Stimulated activated CD8-positive, alpha-beta memory T cell treated with anti-CD3 and anti-CD28 coated beads, Interleukin-15, amount 100 ng/mL, for 1 hour (primary cell): ENCODE results near the gene CLDN10.
"Not testable (repeated sequence)": the region's sequence is repeated elsewhere in the genome, so short reads cannot be mapped to it uniquely, and the experiment has no call there.

Experiments
- DNase-seq: peaks from one replicate; pipeline ENCODE4 v3.0.0-alpha.2; 2020; ENCODE audit warnings: low read depth

Gene CLDN10

GRCh38 chr13:95541911-95542474, 10.5 kb upstream of the CLDN10 start:
- DNase-seq, result no peak

DNA sequence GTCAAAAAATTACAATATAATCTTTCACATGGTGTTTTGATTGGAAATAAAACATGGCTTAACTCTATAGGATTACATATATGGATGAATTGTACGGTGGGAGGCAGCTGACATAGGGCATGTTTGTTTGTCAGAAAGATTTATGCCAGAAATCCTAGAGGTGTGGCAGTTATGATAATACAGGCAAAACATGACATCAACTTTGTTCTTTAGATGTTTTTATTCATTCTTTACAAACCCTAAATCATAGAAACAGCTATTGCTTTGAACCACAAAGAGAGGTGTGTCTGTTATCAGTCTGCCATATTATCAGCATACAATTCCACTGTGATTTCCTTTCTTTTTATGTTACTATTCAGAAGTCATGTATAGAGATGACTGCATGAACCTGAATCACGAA, 8.2 kb upstream of the CLDN10 start:
- DNase-seq, result no peak

GRCh38 chr13:95546919-95547318, 5.6 kb upstream of the CLDN10 start:
- no peak for DNase-seq

GRCh38 chr13:95547531-95548167, 4.9 kb upstream of the CLDN10 start:
- no peak for DNase-seq

GRCh38 chr13:95552208-95552538, 347 bp upstream of the CLDN10 start:
- DNase-seq, result no peak

DNA sequence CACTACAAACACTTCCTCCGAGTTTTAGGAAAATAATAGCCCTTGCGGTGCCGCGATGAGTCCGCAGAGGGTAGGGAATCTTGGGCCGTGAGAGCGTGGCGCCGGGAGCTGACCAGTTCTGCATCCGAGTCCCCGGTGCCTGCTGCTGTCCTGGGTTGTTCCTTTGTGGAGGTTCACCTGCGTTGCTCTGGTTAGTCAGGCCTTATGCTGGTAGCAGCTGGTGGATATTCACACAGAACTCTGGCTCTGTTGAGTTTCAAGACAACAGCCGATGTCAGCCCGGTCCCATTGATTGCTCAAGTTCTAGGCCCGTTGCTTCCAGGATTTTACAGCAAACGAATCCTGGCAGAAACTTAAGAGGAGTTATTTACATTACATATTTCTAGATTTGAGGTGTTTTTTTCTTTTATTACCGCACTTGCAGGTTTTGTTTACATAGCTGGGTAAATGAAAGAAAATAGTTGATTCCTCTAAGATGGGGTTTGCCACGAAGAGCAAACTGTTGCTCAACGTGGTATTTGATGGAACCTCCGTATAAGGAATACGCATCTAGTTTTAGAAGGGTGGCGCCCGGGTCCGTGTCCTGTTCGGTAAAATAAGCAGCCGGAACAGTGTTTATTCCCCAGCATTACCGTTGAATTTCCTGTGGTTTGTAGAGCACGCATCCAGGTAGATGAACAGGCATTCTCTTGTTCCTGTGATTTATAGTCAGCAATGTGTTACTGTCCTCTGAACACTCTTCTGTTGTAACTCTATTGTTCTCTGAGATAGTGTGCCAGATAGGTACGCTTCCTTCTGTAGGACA, 1.3 kb downstream of the CLDN10 start:
- DNase-seq, result no peak

DNA sequence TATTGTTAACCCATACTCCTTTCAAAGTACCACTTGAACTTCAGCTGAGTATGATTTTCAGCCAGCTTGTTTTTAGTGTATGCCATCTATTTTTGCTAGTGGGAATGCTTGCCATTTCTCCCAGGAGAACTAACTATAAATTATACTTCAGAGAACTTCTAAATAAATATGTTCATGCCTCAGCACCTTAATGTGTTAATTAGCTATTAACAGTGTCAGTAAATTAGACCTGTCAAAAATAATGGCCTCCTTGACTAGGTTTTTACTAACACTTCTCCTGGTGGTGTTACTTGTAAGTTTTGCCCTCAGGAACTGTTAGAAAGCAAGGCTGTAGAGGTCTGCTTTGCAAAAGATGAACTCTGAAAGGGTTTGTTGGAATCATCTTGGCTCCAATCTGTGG, 4.5 kb downstream of the CLDN10 start:
- no peak for DNase-seq

- DNase-seq, result no peak
Observed at GRCh38 chr13:95559100-95559499, 6.6 kb downstream of the CLDN10 start.

DNA sequence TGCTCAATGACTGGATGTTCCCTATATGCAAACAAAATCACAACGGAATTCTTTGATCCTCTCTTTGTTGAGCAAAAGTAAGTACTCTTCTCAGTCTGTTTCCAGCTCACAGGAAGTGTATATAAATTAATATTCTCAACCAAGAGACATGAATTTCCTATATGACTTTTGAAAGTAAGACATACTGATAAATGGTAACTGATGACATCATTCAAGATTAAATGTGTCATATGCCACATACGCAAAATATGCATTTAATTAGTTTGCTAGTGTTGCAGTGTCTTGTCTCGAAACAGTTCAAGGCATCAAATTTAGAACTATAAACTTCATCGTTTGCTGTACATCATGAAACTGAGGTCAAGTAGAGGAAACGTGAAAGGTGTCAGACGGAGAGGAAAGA, 7.9 kb downstream of the CLDN10 start:
- DNase-seq, result no peak

DNA sequence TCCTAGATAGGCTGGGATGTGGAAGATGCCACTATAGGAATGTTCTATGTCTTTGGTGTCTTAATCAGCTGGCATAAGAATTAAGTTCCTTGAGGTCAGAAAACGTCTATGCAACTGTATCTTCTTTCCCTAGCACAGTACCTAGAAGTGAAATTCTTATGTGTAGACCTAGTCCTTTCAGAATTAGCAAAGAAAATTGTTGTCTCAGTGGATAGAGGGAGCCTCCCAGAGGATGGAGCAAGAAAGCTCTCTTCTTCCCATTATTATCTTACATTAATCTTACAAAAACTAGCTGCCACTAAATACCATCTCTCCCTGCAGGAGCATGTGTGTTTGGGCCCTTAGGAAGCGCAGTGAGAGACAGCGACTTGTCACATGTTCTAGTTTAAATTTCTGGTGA, 11.6 kb downstream of the CLDN10 start:
- DNase-seq, result no peak

GRCh38 chr13:95564733-95565291, 12.3 kb downstream of the CLDN10 start:
- DNase-seq, result no peak

- DNase-seq, result not testable (repeated sequence)
Observed at GRCh38 chr13:95565758-95566157, 13.2 kb downstream of the CLDN10 start.

- DNase-seq, result no peak
Observed at GRCh38 chr13:95568131-95568530, 15.6 kb downstream of the CLDN10 start.

DNA sequence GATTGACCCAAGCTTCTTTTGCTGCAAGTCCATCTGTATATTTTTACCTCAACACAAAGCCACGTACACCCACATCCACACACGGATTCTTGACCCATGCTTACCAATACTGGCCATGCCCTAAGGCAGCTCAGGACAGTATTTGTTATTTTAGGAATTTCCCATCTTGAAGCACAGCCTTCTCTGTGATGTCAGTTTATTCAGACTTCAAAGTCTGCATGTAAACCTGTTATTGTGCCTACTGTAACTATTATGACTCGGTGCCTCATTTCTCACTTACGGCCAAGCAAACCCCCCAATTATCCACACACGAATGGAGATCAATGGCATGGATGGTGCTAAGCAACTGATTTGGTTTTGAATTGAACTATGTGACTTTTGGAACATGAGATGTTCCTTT, 17.5 kb downstream of the CLDN10 start:
- DNase-seq, result no peak

- DNase-seq, result no peak
Observed at GRCh38 chr13:95571941-95572340, 19.4 kb downstream of the CLDN10 start.

GRCh38 chr13:95573221-95573620, 20.7 kb downstream of the CLDN10 start:
- DNase-seq, result no peak

GRCh38 chr13:95579303-95579702, 26.8 kb downstream of the CLDN10 start:
- no peak for DNase-seq

DNA sequence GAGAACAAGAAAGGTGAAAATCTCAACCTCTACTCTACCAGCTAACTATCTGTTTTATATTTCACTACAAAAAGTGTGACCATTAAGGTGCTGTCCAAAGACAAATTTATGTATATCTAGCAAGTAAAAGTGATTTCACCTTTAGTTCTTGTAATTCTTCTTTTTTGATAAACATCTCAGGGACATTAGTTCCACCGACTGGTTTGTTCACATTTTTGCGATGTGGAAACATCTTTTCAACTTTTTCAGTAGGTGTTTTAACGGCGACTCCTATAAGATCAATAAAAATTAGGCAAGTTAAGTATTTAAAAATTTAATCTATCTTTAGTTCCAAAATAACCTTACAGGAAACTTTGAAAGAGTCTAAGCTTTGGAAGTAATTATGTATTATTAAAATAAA, 33.3 kb downstream of the CLDN10 start:
- no peak for DNase-seq

GRCh38 chr13:95588134-95588533, 35.6 kb downstream of the CLDN10 start:
- no peak for DNase-seq

DNA sequence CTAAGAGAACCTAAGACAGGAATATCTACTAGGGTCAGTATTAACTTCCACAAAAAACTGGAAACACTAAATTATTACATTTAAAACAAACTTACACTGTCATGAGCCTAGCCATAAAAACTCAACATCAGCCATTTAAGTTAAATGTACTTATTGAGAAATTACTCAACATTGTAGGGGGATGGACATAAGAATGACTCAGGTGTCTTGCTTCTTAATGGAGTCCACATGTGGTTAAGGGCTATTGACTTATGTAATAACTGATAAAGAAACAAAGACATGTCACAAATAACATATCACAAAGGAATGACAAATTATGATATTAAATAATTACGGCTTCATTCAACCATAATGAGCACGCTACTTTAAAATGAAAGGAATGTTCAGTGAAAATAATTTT, 36.2 kb downstream of the CLDN10 start:
- no peak for DNase-seq

GRCh38 chr13:95593462-95593861, 40.9 kb downstream of the CLDN10 start:
- no peak for DNase-seq

DNA sequence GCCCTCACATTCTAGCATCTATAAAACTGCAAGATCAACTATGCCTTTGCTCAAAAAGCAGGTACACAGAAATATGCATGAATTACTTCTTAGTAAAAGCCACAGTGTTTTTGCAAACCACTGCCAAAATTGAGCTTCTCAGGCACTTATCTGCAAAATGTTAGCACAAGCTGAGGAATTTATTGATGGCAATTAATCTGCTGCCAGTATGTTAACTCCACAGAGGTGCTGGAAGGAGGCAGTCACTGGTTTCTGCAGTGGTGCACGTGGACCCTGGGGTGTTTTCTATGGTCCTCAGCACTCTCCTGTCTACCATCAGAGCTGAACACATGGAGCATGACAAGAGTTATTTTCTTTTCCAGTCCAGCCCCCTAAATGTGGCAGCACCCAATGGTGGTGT, 44.2 kb downstream of the CLDN10 start:
- DNase-seq, result no peak

- DNase-seq, result no peak
Observed at GRCh38 chr13:95601216-95601615, 48.7 kb downstream of the CLDN10 start.
